Osteocyte (in vitro differentiated cells): ENCODE results near the gene RHEB. TPM values are rescaled to one million over a fixed set of nuclear protein-coding genes. Genes with fewer than 3 reads are reported as not detected.

Experiments used
- DNase-seq: peaks from one replicate; pipeline ENCODE4 v3.0.0; 2021; ENCODE audit warnings: mixed read lengths; ENCODE audit not compliant: unreplicated experiment; ENCODE audit errors: extremely low spot score
- H3K27ac Mint-ChIP-seq: one replicate; pipeline ENCODE4 v1.8.0; 2021; ENCODE audit warnings: mild to moderate bottlenecking, mixed read lengths; ENCODE audit not compliant: unreplicated experiment
- H3K27me3 Mint-ChIP-seq: one replicate; pipeline ENCODE4 v1.8.0; 2021; ENCODE audit warnings: mixed read lengths; ENCODE audit not compliant: unreplicated experiment
- H3K36me3 Mint-ChIP-seq: one replicate; pipeline ENCODE4 v1.8.0; 2021; ENCODE audit warnings: mixed read lengths; ENCODE audit not compliant: unreplicated experiment
- H3K4me1 Mint-ChIP-seq: one replicate; pipeline ENCODE4 v1.8.0; 2021; ENCODE audit warnings: mixed read lengths; ENCODE audit not compliant: unreplicated experiment
- H3K4me3 Mint-ChIP-seq: one replicate; pipeline ENCODE4 v1.8.0; 2021; ENCODE audit warnings: mild to moderate bottlenecking, moderate library complexity, mixed read lengths; ENCODE audit not compliant: unreplicated experiment
- H3K9me3 Mint-ChIP-seq: one replicate; pipeline ENCODE4 v1.8.0; 2021; ENCODE audit warnings: mixed read lengths; ENCODE audit not compliant: unreplicated experiment
- CTCF ChIP-seq: fragments of 200-600 bp; sonication (generic); IDR thresholded peaks from 2 replicates; pipeline ENCODE4 v1.5.0; 2021; ENCODE audit warnings: antibody characterized with exemption, mild to moderate bottlenecking, moderate library complexity
- total RNA-seq: library from RNA; stranded (reverse); gene quantifications from 2 replicates; pipeline ENCODE4 v1.2.1, GENCODE V29; 2021

RHEB gene
- total RNA-seq, 1 donor from 2014 or later: 97.7 TPM

GRCh38 chr7:151431768-151432311 lies 87.9 kb downstream of the RHEB start:
- H3K27me3 Mint-ChIP-seq: no peaks in the 10 kb centered on the region
- DNase-seq: no peak
- no peak overlapping the region for H3K4me3 Mint-ChIP-seq
- H3K9me3 Mint-ChIP-seq: no peaks in the 10 kb centered on the region
- no peaks in the 10 kb centered on the region for H3K36me3 Mint-ChIP-seq
- TF ChIP-seq CTCF: no peak
- H3K4me1 Mint-ChIP-seq: peaks cover 33% of the 10 kb centered on the region
- no peak overlapping the region for H3K27ac Mint-ChIP-seq

GRCh38 chr7:151431281-151431767 lies 88.4 kb downstream of the RHEB start:
- Mint-ChIP-seq H3K27me3 (no peaks in the 10 kb centered on the region), H3K4me3 (no peak overlapping the region)

GRCh38 chr7:151430391-151431205 lies 89.1 kb downstream of the RHEB start:
- no peaks in the 10 kb centered on the region for H3K9me3 Mint-ChIP-seq
- H3K27ac Mint-ChIP-seq: no peak overlapping the region
- TF ChIP-seq CTCF: no peak
- H3K36me3 Mint-ChIP-seq: no peaks in the 10 kb centered on the region
- peaks cover 41% of the 10 kb centered on the region for H3K4me1 Mint-ChIP-seq
- H3K4me3 Mint-ChIP-seq: no peak overlapping the region
- DNase-seq: no peak
- H3K27me3 Mint-ChIP-seq: no peaks in the 10 kb centered on the region

More at GRCh38 chr7:151431281-151431767, 88.4 kb downstream of the RHEB start:
- TF ChIP-seq CTCF: no peak
- H3K9me3 Mint-ChIP-seq: no peaks in the 10 kb centered on the region
- H3K36me3 Mint-ChIP-seq: no peaks in the 10 kb centered on the region
- no peak overlapping the region for H3K27ac Mint-ChIP-seq
- peaks cover 33% of the 10 kb centered on the region for H3K4me1 Mint-ChIP-seq
- DNase-seq: no peak

- Mint-ChIP-seq H3K36me3 (no peaks in the 10 kb centered on the region), H3K4me1 (peaks cover 41% of the 10 kb centered on the region), H3K9me3 (no peaks in the 10 kb centered on the region), H3K27ac (no peak overlapping the region), H3K4me3 (no peak overlapping the region), H3K27me3 (peaks cover 2% of the 10 kb centered on the region)
- no peak for TF ChIP-seq CTCF
- no peak for DNase-seq
Measured at GRCh38 chr7:151429560-151430331, 89.9 kb downstream of the RHEB start.

- Mint-ChIP-seq H3K27ac (no peak overlapping the region), H3K4me3 (no peak overlapping the region)
- TF ChIP-seq CTCF: no peak
Measured at GRCh38 chr7:151429237-151429559, 90.5 kb downstream of the RHEB start.

More at GRCh38 chr7:151429237-151429559, 90.5 kb downstream of the RHEB start:
- peaks cover 41% of the 10 kb centered on the region for H3K4me1 Mint-ChIP-seq
- no peaks in the 10 kb centered on the region for H3K36me3 Mint-ChIP-seq
- H3K9me3 Mint-ChIP-seq: no peaks in the 10 kb centered on the region
- no peak for DNase-seq
- H3K27me3 Mint-ChIP-seq: peaks cover 2% of the 10 kb centered on the region
